T-cell (primary cell): ENCODE results near the gene NFIA. TPM values are rescaled to one million over a fixed set of nuclear protein-coding genes. Genes with fewer than 3 reads are reported as not detected.

Source experiments
- ATAC-seq, 4 experiments: fragments of 200-7000 bp in 3 of 4; fragments of 150-1000 bp in 1 of 4; cut with Tn5 transposase; replicated peaks in 1 of 4; 1 replicate in 3 of 4; 2 replicates in 1 of 4; pipeline ENCODE4 v1.10.0; 2021; ENCODE audit warnings: moderate library complexity in 3 of 4, mild to moderate bottlenecking in 2 of 4, moderate number of reproducible peaks in 1 of 4
- CTCF ChIA-PET, 2 donors: fragments of 300-600 bp; sonication (Branson Sonifier 250); formaldehyde crosslinking; loops; one replicate each; lab custom pipeline; 2022; ENCODE audit warnings: antibody characterized with exemption in 2 of 2; lab: Charles Lee
- POLR2A ChIA-PET, 2 donors: fragments of 300-600 bp; sonication (Branson Sonifier 250); formaldehyde crosslinking; loops; one replicate each; lab custom pipeline; 2022; ENCODE audit warnings: antibody characterized with exemption in 2 of 2; lab: Charles Lee
- DNase-seq, 35 experiments: peaks; one replicate each; pipeline versions ENCODE4 v3.0.0 to v3.0.0-alpha.2; 2013 to 2023
- H3K27ac ChIP-seq: one replicate; pipeline ENCODE4 v1.5.1; 2013; ENCODE audit warnings: low read length
- H3K27me3 ChIP-seq, 2 experiments: replicated peaks in 1 of 2; 1 replicate in 1 of 2; 2 replicates in 1 of 2; pipeline versions ENCODE4 v1.6.1 to v1.7.0; 2013; ENCODE audit warnings: low read length in 1 of 2, mixed read lengths in 1 of 2; ENCODE audit not compliant: control insufficient read depth in 2 of 2, insufficient read depth in 2 of 2; ENCODE audit errors: extremely low read depth in 1 of 2
- H3K36me3 ChIP-seq, 2 donors: 1 replicate in 1 of 2; 2 replicates in 1 of 2; pipeline versions ENCODE4 v1.6.1 to v1.7.0; 2013; ENCODE audit warnings: low read length in 1 of 2; ENCODE audit not compliant: control insufficient read depth in 2 of 2, insufficient read depth in 1 of 2; ENCODE audit errors: extremely low read depth in 1 of 2
- H3K4me1 ChIP-seq, 2 experiments: 1 replicate in 1 of 2; 2 replicates in 1 of 2; pipeline versions ENCODE4 v1.6.1 to v1.7.0; 2013; ENCODE audit warnings: low read length in 2 of 2, mixed read lengths in 1 of 2; ENCODE audit not compliant: insufficient read depth in 2 of 2, control insufficient read depth in 1 of 2; ENCODE audit errors: extremely low read depth in 1 of 2
- H3K4me3 ChIP-seq, 2 donors: 1 replicate in 1 of 2; 2 replicates in 1 of 2; pipeline versions ENCODE4 v1.5.1 to v1.7.0; 2013; ENCODE audit warnings: mild to moderate bottlenecking in 2 of 2, low read length in 1 of 2, moderate library complexity in 1 of 2; ENCODE audit not compliant: control insufficient read depth in 1 of 2; ENCODE audit errors: extremely low read depth in 1 of 2
- H3K9me3 ChIP-seq: 2 replicates; pipeline ENCODE4 v1.7.0; 2013
- H3K27ac Mint-ChIP-seq, 2 donors: one replicate each; pipeline ENCODE4 v1.8.0; 2020 to 2021; ENCODE audit warnings: mild to moderate bottlenecking in 2 of 2, mixed read lengths in 2 of 2
- H3K27me3 Mint-ChIP-seq, 2 donors: one replicate each; pipeline ENCODE4 v1.8.0; 2021 to 2022; ENCODE audit warnings: mixed read lengths in 2 of 2
- H3K36me3 Mint-ChIP-seq: one replicate; pipeline ENCODE4 v1.8.0; 2021; ENCODE audit warnings: mixed read lengths
- H3K4me1 Mint-ChIP-seq, 3 donors: one replicate each; pipeline ENCODE4 v1.8.0; 2020 to 2022; ENCODE audit warnings: mixed read lengths in 3 of 3, mild to moderate bottlenecking in 1 of 3
- H3K4me3 Mint-ChIP-seq, 3 donors: one replicate each; pipeline ENCODE4 v1.8.0; 2020 to 2022; ENCODE audit warnings: mild to moderate bottlenecking in 3 of 3, mixed read lengths in 3 of 3, moderate library complexity in 3 of 3
- H3K9me3 Mint-ChIP-seq, 3 donors: one replicate each; pipeline ENCODE4 v1.8.0; 2020 to 2022; ENCODE audit warnings: mixed read lengths in 3 of 3
- WGBS: methylation state at CpG from one replicate; pipeline ENCODE4 v1.1.5; 2013; ENCODE audit warnings: missing lambda C conversion rate; ENCODE audit not compliant: insufficient coverage; 5-methylcytosine and 5-hydroxymethylcytosine counted together
- total RNA-seq, 35 experiments: library from RNA in 6 of 35; stranded (reverse) in 6 of 35; fragments of 120-200 nt in 1 of 35; gene quantifications; one replicate each; pipeline versions ENCODE4 v1.2.1 to v1.2.4 and lab custom pipeline; 2013 to 2026

Gene NFIA
- total RNA-seq, 5 donors from 2014 or later (not counting 1 experiment from before 2014, with no cell fraction given) = 5.1 to 10.1 (median 7.1) TPM

- Histone ChIP-seq H3K27ac (no peak overlapping the region), H3K9me3 (no peaks in the 10 kb centered on the region), H3K27me3 (no peaks in the 10 kb centered on the region), H3K4me1 (no peaks in the 10 kb centered on the region), H3K36me3 (no peaks in the 10 kb centered on the region), H3K4me3 (no peak overlapping the region)
- Mint-ChIP-seq H3K9me3 (no peaks in the 10 kb centered on the region), H3K4me3 (no peak overlapping the region), H3K36me3 (peaks cover 16% of the 10 kb centered on the region), H3K27ac (no peak overlapping the region), H3K27me3 (no peaks in the 10 kb centered on the region), H3K4me1 (no peaks in the 10 kb centered on the region)
- ChIA-PET POLR2A (no interaction called here), CTCF (no interaction called here)
- 75% methylated on average over 7 of the region's 8 CpGs for WGBS
- DNase-seq = no peak
- ATAC-seq = no peak
Measured at GRCh38 chr1:61358770-61359455, 276.6 kb downstream of the NFIA start.

- no peak overlapping the region for H3K27ac ChIP-seq
- no peak overlapping the region for H3K4me3 ChIP-seq
- Mint-ChIP-seq H3K9me3 (no peaks in the 10 kb centered on the region), H3K36me3 (peaks cover 14% of the 10 kb centered on the region), H3K4me3 (no peak overlapping the region), H3K4me1 (no peaks in the 10 kb centered on the region), H3K27ac (no peak overlapping the region), H3K27me3 (no peaks in the 10 kb centered on the region)
- ChIA-PET CTCF (no interaction called here), POLR2A (no interaction called here)
- H3K4me1 ChIP-seq = no peaks in the 10 kb centered on the region
- H3K36me3 ChIP-seq = no peaks in the 10 kb centered on the region
- ATAC-seq (no peak), DNase-seq (no peak)
- no peaks in the 10 kb centered on the region for H3K27me3 ChIP-seq
- no peaks in the 10 kb centered on the region for H3K9me3 ChIP-seq
- WGBS = no CpG with 5 or more reads among the region's 2 CpGs
Measured at GRCh38 chr1:61361931-61362330, 279.6 kb downstream of the NFIA start.

GRCh38 chr1:61362351-61362750 is 280.0 kb downstream of the NFIA start:
- no peak for ATAC-seq
- no peaks in the 10 kb centered on the region for H3K9me3 Mint-ChIP-seq
- Histone ChIP-seq H3K9me3 (no peaks in the 10 kb centered on the region), H3K4me3 (no peak overlapping the region), H3K27me3 (no peaks in the 10 kb centered on the region), H3K4me1 (no peaks in the 10 kb centered on the region), H3K36me3 (no peaks in the 10 kb centered on the region), H3K27ac (no peak overlapping the region)
- H3K27ac Mint-ChIP-seq = no peak overlapping the region
- ChIA-PET POLR2A (no interaction called here), CTCF (no interaction called here)
- peaks cover 14% of the 10 kb centered on the region for H3K36me3 Mint-ChIP-seq
- H3K4me1 Mint-ChIP-seq = no peaks in the 10 kb centered on the region
- DNase-seq = no peak
- no peaks in the 10 kb centered on the region for H3K27me3 Mint-ChIP-seq
- H3K4me3 Mint-ChIP-seq = no peak overlapping the region
- 100% methylated on average over 1 of the region's 2 CpGs for WGBS

GRCh38 chr1:61368366-61368765 is 286.0 kb downstream of the NFIA start:
- no CpG with 5 or more reads among the region's 2 CpGs for WGBS
- H3K27me3 ChIP-seq = no peaks in the 10 kb centered on the region
- no peaks in the 10 kb centered on the region for H3K4me1 ChIP-seq
- DNase-seq (no peak), ATAC-seq (no peak)
- Mint-ChIP-seq H3K27me3 (no peaks in the 10 kb centered on the region), H3K36me3 (peaks cover 6% of the 10 kb centered on the region), H3K27ac (no peak overlapping the region), H3K9me3 (no peaks in the 10 kb centered on the region), H3K4me1 (no peaks in the 10 kb centered on the region), H3K4me3 (no peak overlapping the region)
- H3K4me3 ChIP-seq = no peak overlapping the region
- H3K27ac ChIP-seq = no peak overlapping the region
- H3K9me3 ChIP-seq = no peaks in the 10 kb centered on the region
- H3K36me3 ChIP-seq = no peaks in the 10 kb centered on the region
- ChIA-PET POLR2A (no interaction called here), CTCF (no interaction called here)

- no peak for ATAC-seq
- Mint-ChIP-seq H3K27ac (no peak overlapping the region), H3K27me3 (no peaks in the 10 kb centered on the region), H3K9me3 (no peaks in the 10 kb centered on the region), H3K4me3 (no peak overlapping the region), H3K4me1 (no peaks in the 10 kb centered on the region), H3K36me3 (peaks cover 6% of the 10 kb centered on the region)
- no peaks in the 10 kb centered on the region for H3K4me1 ChIP-seq
- POLR2A ChIA-PET = no interaction called here
- 80% methylated on average over 1 of the region's 6 CpGs for WGBS
- H3K36me3 ChIP-seq = no peaks in the 10 kb centered on the region
- no peak for DNase-seq
- no peaks in the 10 kb centered on the region for H3K27me3 ChIP-seq
- H3K27ac ChIP-seq = no peak overlapping the region
- CTCF ChIA-PET = no interaction called here
- no peaks in the 10 kb centered on the region for H3K9me3 ChIP-seq
- H3K4me3 ChIP-seq = no peak overlapping the region
Measured at GRCh38 chr1:61368876-61369275, 286.5 kb downstream of the NFIA start.

- Mint-ChIP-seq H3K27me3 (no peaks in the 10 kb centered on the region), H3K4me1 (no peaks in the 10 kb centered on the region), H3K9me3 (no peaks in the 10 kb centered on the region), H3K4me3 (no peak overlapping the region), H3K27ac (no peak overlapping the region), H3K36me3 (peaks cover 6% of the 10 kb centered on the region)
- WGBS = 100% methylated on average over 3 of the region's 10 CpGs
- CTCF ChIA-PET = interaction anchor here in 1 of 2 donors (0.6 kb wide), 1 partner anchor 569 kb away, joined by 3 read pairs; no protein-coding TSS in a partner anchor
- ATAC-seq (no peak), DNase-seq (no peak)
- no peaks in the 10 kb centered on the region for H3K27me3 ChIP-seq
- H3K9me3 ChIP-seq = no peaks in the 10 kb centered on the region
- no peak overlapping the region for H3K4me3 ChIP-seq
- H3K36me3 ChIP-seq = no peaks in the 10 kb centered on the region
- no peaks in the 10 kb centered on the region for H3K4me1 ChIP-seq
- no peak overlapping the region for H3K27ac ChIP-seq
- POLR2A ChIA-PET = no interaction called here
Measured at GRCh38 chr1:61370177-61370912, 288.0 kb downstream of the NFIA start.
